Measurements from ENCODE around the gene MFSD8.

GRCh38 chr4:127936974-127937373 lies 28.0 kb downstream of the MFSD8 start:
- TF ChIP-seq EZH2phosphoT487 (IDR thresholded peaks at IDR 0.05; ENCODE audit: low read length): no peak
- no peak for TF ChIP-seq CTCF (IDR thresholded peaks at IDR 0.05; ENCODE audit: low read length)
